GM20000 (cell line): ENCODE measurements around the gene CDK5RAP2.

Experiments
- DNase-seq: peaks from one replicate; pipeline ENCODE4 v3.0.0; 2012; ENCODE audit warnings: low spot score
- TF ChIP-seq, protein P1 (sequence below): IDR thresholded peaks from 2 replicates; pipeline ENCODE4 v1.5.1; 2012; ENCODE audit warnings: mild to moderate bottlenecking, control low read depth; ENCODE audit errors: extremely low read depth, missing control alignments

CDK5RAP2 gene

DNA sequence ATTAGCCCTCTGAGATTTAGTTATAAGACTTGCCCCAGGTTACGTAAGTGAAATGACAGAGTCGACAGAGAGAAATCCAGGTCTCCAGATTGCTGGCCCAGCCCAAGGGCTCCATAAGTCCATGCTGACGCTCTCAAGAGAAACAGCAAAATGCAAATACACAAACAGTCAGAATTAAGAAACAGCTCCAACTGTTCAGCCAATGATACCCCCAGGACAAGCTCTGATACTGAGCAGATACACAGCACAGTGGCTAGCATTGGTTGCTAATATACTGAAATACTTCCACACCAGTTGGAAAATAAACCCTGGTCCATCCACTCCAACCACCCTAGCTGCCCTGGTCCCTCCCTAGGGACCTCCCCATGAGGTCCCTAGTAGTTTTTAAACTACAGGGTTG is 94.2 kb downstream of the CDK5RAP2 start:
- no peak for DNase-seq
- TF ChIP-seq, protein P1, sequence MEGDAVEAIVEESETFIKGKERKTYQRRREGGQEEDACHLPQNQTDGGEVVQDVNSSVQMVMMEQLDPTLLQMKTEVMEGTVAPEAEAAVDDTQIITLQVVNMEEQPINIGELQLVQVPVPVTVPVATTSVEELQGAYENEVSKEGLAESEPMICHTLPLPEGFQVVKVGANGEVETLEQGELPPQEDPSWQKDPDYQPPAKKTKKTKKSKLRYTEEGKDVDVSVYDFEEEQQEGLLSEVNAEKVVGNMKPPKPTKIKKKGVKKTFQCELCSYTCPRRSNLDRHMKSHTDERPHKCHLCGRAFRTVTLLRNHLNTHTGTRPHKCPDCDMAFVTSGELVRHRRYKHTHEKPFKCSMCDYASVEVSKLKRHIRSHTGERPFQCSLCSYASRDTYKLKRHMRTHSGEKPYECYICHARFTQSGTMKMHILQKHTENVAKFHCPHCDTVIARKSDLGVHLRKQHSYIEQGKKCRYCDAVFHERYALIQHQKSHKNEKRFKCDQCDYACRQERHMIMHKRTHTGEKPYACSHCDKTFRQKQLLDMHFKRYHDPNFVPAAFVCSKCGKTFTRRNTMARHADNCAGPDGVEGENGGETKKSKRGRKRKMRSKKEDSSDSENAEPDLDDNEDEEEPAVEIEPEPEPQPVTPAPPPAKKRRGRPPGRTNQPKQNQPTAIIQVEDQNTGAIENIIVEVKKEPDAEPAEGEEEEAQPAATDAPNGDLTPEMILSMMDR: no peak

DNA sequence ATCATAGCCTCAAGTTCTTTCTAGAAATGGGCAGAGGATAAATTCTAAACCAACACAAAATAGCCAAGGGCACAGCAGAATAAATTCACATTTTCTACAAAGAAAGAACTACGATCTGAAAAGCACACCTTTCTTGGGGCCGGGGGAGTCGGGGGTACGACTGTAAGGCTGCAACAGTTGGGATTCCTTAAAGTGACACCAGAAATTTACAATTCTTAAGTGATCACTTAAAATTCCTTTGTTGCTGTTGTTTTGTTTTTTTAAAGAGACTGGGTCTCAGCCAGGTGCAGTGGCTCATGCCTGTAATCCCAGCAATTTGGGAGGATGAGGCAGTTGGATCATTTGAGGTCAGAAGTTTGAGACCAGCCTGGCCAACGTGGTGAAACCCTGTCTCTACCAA is 95.8 kb downstream of the CDK5RAP2 start:
- TF ChIP-seq, protein P1: no peak
- no peak for DNase-seq

DNA sequence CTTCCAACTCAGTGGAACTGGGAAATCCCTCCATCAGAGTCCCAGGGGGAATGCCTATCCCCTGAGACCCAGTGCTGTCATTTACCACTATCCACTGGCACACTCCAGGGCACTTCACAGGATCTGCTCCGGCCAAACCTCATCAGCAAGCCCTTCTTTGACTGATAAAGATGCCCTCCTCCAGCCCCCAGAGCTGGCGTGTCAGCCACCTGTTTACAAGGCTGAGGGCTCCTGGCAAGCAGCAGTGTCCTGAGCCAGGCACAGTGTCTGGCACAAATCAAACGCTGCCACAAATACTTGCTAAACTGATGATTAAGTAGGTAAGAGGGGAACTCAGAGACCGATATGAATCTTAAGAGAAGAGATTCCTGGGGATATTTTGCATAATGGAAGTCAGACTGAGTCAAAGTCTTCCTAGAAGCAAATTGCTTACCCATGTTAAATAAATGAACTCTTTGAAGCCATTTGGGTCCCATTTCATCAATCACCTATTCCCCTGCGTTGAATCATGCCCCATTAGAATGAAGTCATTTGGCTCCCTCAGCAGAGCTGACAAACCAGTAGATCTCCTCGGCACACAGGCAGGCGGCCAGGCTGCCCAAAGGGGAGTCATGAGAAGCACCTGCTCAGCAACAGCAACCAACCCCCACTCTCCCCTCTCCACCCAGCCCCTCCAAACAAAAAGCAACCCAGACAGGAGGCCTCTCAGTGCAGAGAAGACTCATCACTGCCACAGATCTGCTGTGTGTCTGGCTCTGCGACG is 97.4 kb downstream of the CDK5RAP2 start:
- DNase-seq: no peak

DNA sequence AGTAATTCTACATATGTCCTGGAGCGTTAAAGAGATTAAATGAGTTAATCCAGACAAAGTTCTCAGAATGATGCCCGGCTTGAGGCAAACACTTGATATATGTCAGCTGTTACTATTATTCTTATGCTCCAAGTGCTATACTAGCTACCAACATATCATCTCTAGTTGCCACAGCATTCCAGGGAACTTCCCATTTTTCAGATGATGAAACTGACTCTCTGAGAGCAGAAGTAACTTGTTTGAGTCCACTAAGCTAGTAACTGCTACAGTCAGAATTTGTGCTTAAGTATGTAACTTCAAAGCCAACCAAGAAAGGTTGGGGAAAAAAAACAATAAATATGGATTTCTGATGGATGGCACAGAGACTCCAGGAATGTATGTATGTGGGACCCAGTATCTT is 98.1 kb downstream of the CDK5RAP2 start:
- no peak for DNase-seq
- TF ChIP-seq, protein P1: no peak

More for the DNA sequence above, 97.4 kb downstream of the CDK5RAP2 start:
- TF ChIP-seq, protein P1: no peak

DNA sequence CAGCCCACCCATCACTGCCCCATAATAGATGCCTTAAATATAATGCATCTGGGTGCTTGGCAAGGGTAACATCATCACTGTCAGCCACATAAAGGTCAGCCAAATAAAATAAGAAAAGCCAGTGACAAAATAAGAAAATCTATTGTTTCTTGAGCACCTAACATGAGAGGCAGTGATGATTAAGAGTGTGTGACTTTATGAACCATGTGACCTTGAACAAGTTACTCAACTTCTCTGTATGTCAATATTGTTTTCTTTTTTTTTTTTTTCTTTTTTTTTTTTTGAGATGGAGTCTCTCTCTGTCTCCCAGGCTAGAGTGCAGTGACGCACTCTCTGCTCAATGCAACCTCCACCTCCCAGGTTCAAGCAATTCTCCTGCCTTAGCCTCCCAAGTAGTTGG is 98.7 kb downstream of the CDK5RAP2 start:
- no peak for DNase-seq
- TF ChIP-seq, protein P1: no peak

DNA sequence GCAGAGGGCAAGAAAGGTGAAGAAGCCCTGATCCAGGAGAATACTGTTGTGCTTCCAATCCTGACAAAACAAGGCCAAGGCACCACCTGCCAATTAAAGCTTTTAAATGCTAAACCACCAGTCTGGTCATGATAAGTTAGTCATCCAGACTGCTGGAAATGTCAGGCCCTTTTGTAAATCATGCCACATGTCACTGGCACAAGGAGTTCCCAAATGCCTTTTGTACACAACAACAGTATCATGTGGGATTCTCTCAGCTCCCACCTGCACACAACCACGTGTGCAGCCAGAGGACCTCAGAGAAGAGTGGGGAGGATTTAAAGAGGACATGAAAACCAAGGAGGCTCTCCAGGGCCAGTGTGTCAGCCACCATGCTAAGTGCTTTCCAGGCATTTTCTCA is 99.3 kb downstream of the CDK5RAP2 start:
- DNase-seq: no peak
- TF ChIP-seq, protein P1: no peak

DNA sequence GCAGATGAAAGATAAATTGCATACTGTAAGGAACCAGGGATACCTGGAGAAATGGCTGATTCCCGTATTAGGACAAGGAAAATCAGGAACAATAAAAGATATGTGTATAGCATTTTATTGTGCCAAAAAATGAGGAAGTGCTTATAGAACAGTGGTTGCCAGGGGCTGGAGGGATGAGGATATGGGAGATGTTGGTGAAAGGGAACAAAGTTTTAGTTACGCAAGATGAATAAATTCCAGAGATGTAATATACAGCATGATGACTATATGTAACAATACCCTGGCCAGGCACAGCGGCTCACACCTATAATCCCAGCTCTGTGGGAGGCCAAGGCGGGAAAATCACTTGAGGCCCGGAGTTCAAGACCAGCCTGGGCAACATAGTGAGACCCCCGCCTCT is 101.8 kb downstream of the CDK5RAP2 start:
- TF ChIP-seq, protein P1: no peak
- no peak for DNase-seq
